Neural cell (in vitro differentiated cells): ENCODE results near the gene IFIT2. TPM values are rescaled to one million over a fixed set of nuclear protein-coding genes. Genes with fewer than 3 reads are reported as not detected.

ENCODE experiments used
- H2AFZ ChIP-seq: fragments of 200-600, 300-800 bp; sonication (generic), shearing (Covaris generic); 2 replicates; pipeline ENCODE4 v1.6.0; 2014; ENCODE audit warnings: low read depth, mild to moderate bottlenecking, antibody characterized with exemption, low read length, moderate library complexity
- H3F3A ChIP-seq: fragments of 200-600 bp; shearing (Covaris generic); 2 replicates; pipeline ENCODE4 v1.6.1; 2016; ENCODE audit warnings: mild to moderate bottlenecking, moderate library complexity, mixed read lengths, antibody characterized with exemption, low read length; ENCODE audit not compliant: insufficient read depth, poor library complexity, severe bottlenecking
- H3K27ac ChIP-seq: fragments of 200-600, 300-800 bp; sonication (generic), shearing (Covaris generic); 2 replicates; pipeline ENCODE4 v1.5.1; 2014; ENCODE audit warnings: mild to moderate bottlenecking, low read length, moderate library complexity
- H3K27me3 ChIP-seq: fragments of 300-800, 200-600 bp; sonication (generic), shearing (Covaris generic); 2 replicates; pipeline ENCODE4 v1.6.0; 2014; ENCODE audit warnings: mild to moderate bottlenecking, low read depth, low read length, moderate library complexity; ENCODE audit not compliant: insufficient read depth
- H3K36me3 ChIP-seq: fragments of 300-800, 200-600 bp; sonication (generic), shearing (Covaris generic); 2 replicates; pipeline ENCODE4 v1.5.1; 2014; ENCODE audit warnings: mild to moderate bottlenecking, antibody characterized with exemption, low read length, moderate library complexity; ENCODE audit not compliant: insufficient read depth
- H3K4me2 ChIP-seq: fragments of 300-800, 200-600 bp; sonication (generic), shearing (Covaris generic); 2 replicates; pipeline ENCODE4 v1.6.0; 2014; ENCODE audit warnings: mild to moderate bottlenecking, low read length
- H3K4me3 ChIP-seq: fragments of 300-800, 200-600 bp; sonication (generic), shearing (Covaris generic); 2 replicates; pipeline ENCODE4 v1.5.1; 2014; ENCODE audit warnings: mild to moderate bottlenecking, low read length, moderate library complexity
- H3K79me2 ChIP-seq: fragments of 200-600 bp; shearing (Covaris generic); replicated peaks from 2 replicates; pipeline ENCODE4 v1.6.0; 2014; ENCODE audit warnings: mild to moderate bottlenecking, low read length, moderate library complexity; ENCODE audit not compliant: insufficient read depth
- H3K9ac ChIP-seq: fragments of 300-800, 200-600 bp; sonication (generic), shearing (Covaris generic); 2 replicates; pipeline ENCODE4 v1.6.1; 2016; ENCODE audit warnings: mild to moderate bottlenecking, low read length, mixed read lengths
- H3K9me2 ChIP-seq: fragments of 200-600 bp; shearing (Covaris generic); 2 replicates; pipeline ENCODE4 v1.6.1; 2016; ENCODE audit warnings: mild to moderate bottlenecking, low read length, mixed read lengths; ENCODE audit not compliant: insufficient read depth
- H3K9me3 ChIP-seq: fragments of 200-600, 300-800 bp; sonication (generic), shearing (Covaris generic); 2 replicates; pipeline ENCODE4 v1.6.1; 2016; ENCODE audit warnings: mild to moderate bottlenecking, mixed run types, low read length, moderate library complexity, mixed read lengths
- H4K20me1 ChIP-seq: fragments of 200-600 bp; shearing (Covaris generic); 2 replicates; pipeline ENCODE4 v1.6.1; 2016; ENCODE audit warnings: mild to moderate bottlenecking, mixed run types; ENCODE audit not compliant: insufficient read depth
- CTCF ChIP-seq: fragments of 450-650 bp; IDR thresholded peaks from 2 replicates; pipeline ENCODE4 v1.5.1; 2014; ENCODE audit warnings: antibody characterized with exemption, mild to moderate bottlenecking, moderate library complexity; ENCODE audit not compliant: poor library complexity, severe bottlenecking
- EP300 ChIP-seq: fragments of 450-650 bp; conservative IDR thresholded peaks from 2 replicates; pipeline ENCODE4 v1.6.1; 2014; ENCODE audit warnings: antibody characterized with exemption, mild to moderate bottlenecking, moderate library complexity; ENCODE audit not compliant: poor library complexity, severe bottlenecking
- MXI1 ChIP-seq: fragments of 450-650 bp; conservative IDR thresholded peaks from 2 replicates; pipeline ENCODE4 v1.6.1; 2014; ENCODE audit warnings: antibody characterized with exemption, mild to moderate bottlenecking; ENCODE audit not compliant: poor library complexity, severe bottlenecking
- POLR2AphosphoS5 ChIP-seq: IDR thresholded peaks from 2 replicates; pipeline ENCODE4 v1.6.1; 2012
- RAD21 ChIP-seq: fragments of 450-650 bp; conservative IDR thresholded peaks from 2 replicates; pipeline ENCODE4 v1.6.1; 2014; ENCODE audit warnings: antibody characterized with exemption, mild to moderate bottlenecking, moderate library complexity
- SMC3 ChIP-seq: fragments of 450-650 bp; conservative IDR thresholded peaks from 2 replicates; pipeline ENCODE4 v1.6.1; 2014; ENCODE audit warnings: antibody characterized with exemption, mild to moderate bottlenecking, moderate library complexity; ENCODE audit not compliant: poor library complexity
- TAF1 ChIP-seq: IDR thresholded peaks from 2 replicates; pipeline ENCODE4 v1.6.1; 2012; ENCODE audit warnings: low read depth
- polyA plus RNA-seq: library from polyadenylated mRNA; depleted of rRNA; stranded (reverse); fragments of >200 nt; gene quantifications from 2 replicates; pipeline ENCODE4 v1.2.3, GENCODE V29; 2014
- TF ChIP-seq, protein P1 (sequence below): IDR thresholded peaks from 2 replicates; pipeline ENCODE4 v1.6.1; 2012; ENCODE audit warnings: borderline replicate concordance

IFIT2 gene
- polyA plus RNA-seq, 1 donor from 2014 or later, result 0.26 TPM

DNA sequence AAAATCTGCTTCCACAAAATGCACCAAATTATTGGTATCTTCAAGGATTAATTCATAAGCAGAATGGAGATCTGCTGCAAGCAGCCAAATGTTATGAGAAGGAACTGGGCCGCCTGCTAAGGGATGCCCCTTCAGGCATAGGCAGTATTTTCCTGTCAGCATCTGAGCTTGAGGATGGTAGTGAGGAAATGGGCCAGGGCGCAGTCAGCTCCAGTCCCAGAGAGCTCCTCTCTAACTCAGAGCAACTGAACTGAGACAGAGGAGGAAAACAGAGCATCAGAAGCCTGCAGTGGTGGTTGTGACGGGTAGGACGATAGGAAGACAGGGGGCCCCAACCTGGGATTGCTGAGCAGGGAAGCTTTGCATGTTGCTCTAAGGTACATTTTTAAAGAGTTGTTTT is 38.0 kb downstream of the IFIT2 start:
- Histone ChIP-seq H3K9me3 (no peaks in the 10 kb centered on the region), H3K27ac (no peak overlapping the region), H4K20me1 (no peaks in the 10 kb centered on the region), H3K4me2 (no peak overlapping the region), H3K9ac (no peak overlapping the region), H2AFZ (no peak overlapping the region), H3F3A (peaks cover 3% of the 10 kb centered on the region), H3K79me2 (no peaks in the 10 kb centered on the region), H3K36me3 (no peaks in the 10 kb centered on the region), H3K4me3 (no peak overlapping the region), H3K9me2 (no peaks in the 10 kb centered on the region), H3K27me3 (no peaks in the 10 kb centered on the region)
- no peak for TF ChIP-seq POLR2AphosphoS5
- TF ChIP-seq MXI1, result no peak
- no peak for TF ChIP-seq RAD21
- TF ChIP-seq TAF1, result no peak

DNA sequence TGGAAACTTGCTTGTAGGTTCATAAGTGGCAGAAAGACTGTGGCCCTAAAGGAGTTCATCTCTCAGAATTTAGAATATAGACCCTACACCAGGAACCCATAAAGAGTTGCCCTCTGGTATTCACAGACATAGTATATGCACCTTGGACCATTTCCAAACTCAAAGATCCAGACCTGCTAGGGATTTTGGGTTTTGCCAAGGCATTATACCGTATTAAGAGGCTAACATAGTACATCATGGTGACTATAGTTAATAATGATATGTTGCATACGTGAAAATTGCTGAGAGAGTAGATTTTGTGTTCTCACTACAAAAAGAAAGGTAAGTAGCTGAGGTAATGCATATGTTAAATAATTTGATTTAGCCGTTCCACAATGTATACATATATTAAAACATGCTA is 39.8 kb downstream of the IFIT2 start:
- TF ChIP-seq EP300, result no peak
- TF ChIP-seq, protein P1, sequence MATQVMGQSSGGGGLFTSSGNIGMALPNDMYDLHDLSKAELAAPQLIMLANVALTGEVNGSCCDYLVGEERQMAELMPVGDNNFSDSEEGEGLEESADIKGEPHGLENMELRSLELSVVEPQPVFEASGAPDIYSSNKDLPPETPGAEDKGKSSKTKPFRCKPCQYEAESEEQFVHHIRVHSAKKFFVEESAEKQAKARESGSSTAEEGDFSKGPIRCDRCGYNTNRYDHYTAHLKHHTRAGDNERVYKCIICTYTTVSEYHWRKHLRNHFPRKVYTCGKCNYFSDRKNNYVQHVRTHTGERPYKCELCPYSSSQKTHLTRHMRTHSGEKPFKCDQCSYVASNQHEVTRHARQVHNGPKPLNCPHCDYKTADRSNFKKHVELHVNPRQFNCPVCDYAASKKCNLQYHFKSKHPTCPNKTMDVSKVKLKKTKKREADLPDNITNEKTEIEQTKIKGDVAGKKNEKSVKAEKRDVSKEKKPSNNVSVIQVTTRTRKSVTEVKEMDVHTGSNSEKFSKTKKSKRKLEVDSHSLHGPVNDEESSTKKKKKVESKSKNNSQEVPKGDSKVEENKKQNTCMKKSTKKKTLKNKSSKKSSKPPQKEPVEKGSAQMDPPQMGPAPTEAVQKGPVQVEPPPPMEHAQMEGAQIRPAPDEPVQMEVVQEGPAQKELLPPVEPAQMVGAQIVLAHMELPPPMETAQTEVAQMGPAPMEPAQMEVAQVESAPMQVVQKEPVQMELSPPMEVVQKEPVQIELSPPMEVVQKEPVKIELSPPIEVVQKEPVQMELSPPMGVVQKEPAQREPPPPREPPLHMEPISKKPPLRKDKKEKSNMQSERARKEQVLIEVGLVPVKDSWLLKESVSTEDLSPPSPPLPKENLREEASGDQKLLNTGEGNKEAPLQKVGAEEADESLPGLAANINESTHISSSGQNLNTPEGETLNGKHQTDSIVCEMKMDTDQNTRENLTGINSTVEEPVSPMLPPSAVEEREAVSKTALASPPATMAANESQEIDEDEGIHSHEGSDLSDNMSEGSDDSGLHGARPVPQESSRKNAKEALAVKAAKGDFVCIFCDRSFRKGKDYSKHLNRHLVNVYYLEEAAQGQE, result no peak
- no peak for TF ChIP-seq SMC3
- no peak for TF ChIP-seq CTCF
- no peak for TF ChIP-seq MXI1
- TF ChIP-seq POLR2AphosphoS5, result no peak
- no peak overlapping the region for H2AFZ ChIP-seq
- H3K27me3 ChIP-seq, result no peaks in the 10 kb centered on the region
- H4K20me1 ChIP-seq, result no peaks in the 10 kb centered on the region
- peaks cover 3% of the 10 kb centered on the region for H3F3A ChIP-seq
- no peaks in the 10 kb centered on the region for H3K79me2 ChIP-seq
- H3K4me2 ChIP-seq, result peak overlapping the region; percentile 76
- H3K9me2 ChIP-seq, result no peaks in the 10 kb centered on the region
- peak overlapping the region; percentile 64 for H3K4me3 ChIP-seq
- H3K36me3 ChIP-seq, result no peaks in the 10 kb centered on the region
- no peaks in the 10 kb centered on the region for H3K9me3 ChIP-seq
- peak overlapping the region; percentile 93 for H3K27ac ChIP-seq
- peak overlapping the region; percentile 77 for H3K9ac ChIP-seq

DNA sequence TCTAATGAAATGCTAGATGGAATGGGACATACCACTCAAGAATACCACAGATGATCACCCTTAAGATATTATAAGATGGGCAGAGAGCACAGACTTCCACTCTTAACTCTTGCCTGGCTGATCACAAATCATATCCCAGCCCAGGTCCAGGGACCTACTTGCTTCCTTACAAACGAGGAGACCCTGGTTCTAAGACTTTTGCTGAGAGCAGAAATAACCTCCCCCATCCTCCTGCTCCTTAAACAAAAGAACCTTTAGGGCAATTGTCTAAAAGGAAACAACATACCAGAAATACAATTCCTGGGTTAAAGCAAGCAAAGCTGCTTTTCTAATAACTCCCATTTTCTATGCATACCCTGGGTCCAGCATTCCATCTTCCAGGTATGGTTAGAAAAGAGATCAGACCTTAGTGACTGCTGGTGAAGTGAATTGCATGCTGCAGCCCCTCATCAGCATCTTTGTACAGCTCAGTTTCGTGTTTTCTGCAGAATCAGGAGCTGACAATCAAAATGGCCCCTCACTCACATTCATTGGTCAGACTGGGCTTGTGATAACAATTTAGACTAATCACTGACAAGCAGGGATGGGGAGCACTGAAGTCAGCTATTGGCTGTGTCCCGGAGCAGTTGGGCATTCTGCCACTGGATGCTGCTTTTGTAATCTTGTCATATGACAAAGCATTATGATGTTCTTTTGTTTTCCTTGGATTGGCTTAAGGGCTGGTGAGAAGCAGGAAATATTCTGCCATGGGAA is 40.5 kb downstream of the IFIT2 start:
- H3K27me3 ChIP-seq, result no peaks in the 10 kb centered on the region
- H2AFZ ChIP-seq, result peak overlapping the region; percentile 71
- peak overlapping the region; percentile 93 for H3K27ac ChIP-seq
- TF ChIP-seq TAF1 (peak; percentile 44), MXI1 (peak; percentile 32), SMC3 (no peak), POLR2AphosphoS5 (peak; percentile 91), CTCF (no peak)
- TF ChIP-seq, protein P1, result peak; percentile 79
- H3K9me2 ChIP-seq, result no peaks in the 10 kb centered on the region
- H3K79me2 ChIP-seq, result no peaks in the 10 kb centered on the region
- no peaks in the 10 kb centered on the region for H4K20me1 ChIP-seq
- peak overlapping the region; percentile 64 for H3K4me3 ChIP-seq
- H3K36me3 ChIP-seq, result no peaks in the 10 kb centered on the region
- H3K9me3 ChIP-seq, result no peaks in the 10 kb centered on the region
- H3K4me2 ChIP-seq, result peak overlapping the region; percentile 76
- H3K9ac ChIP-seq, result peak overlapping the region; percentile 77
- H3F3A ChIP-seq, result peaks cover 3% of the 10 kb centered on the region
